Pancreas (tissue), 10 donors: Measurements from ENCODE around the gene SLC1A3. TPM values are rescaled to one million over a fixed set of nuclear protein-coding genes. Genes with fewer than 3 reads are reported as not detected.

Source experiments
- ATAC-seq, 4 donors: fragments of 200-7000 bp; cut with Tn5 transposase; one replicate each; pipeline versions ENCODE4 v1.8.0 to v1.9.1; 2020; ENCODE audit warnings: mild to moderate bottlenecking in 4 of 4, moderate library complexity in 4 of 4
- DNase-seq, 6 donors: peaks; one replicate each; pipeline ENCODE4 v3.0.0-alpha.2; 2020
- FAIRE-seq: peaks from 2 replicates; lab custom pipeline; 2012; peaks lifted over from hg19 to GRCh38; lab: Jason Lieb, UNC
- H3K27ac ChIP-seq, 4 donors: fragments of 200-600 bp; sonication (generic); 1 replicate in 3 of 4; 2 replicates in 1 of 4; pipeline versions ENCODE4 v1.5.0 to v1.8.0; 2020
- H3K27me3 ChIP-seq, 4 donors: fragments of 200-600 bp; one replicate each; pipeline ENCODE4 v1.8.0; 2021
- H3K36me3 ChIP-seq, 3 donors: fragments of 200-600 bp; sonication (generic) in 1 of 3; one replicate each; pipeline versions ENCODE4 v1.5.0 to v1.8.0; 2020 to 2021
- H3K4me1 ChIP-seq, 3 donors: fragments of 200-600 bp; one replicate each; pipeline ENCODE4 v1.8.0; 2021
- H3K4me3 ChIP-seq, 4 donors: fragments of 200-600 bp; sonication (generic) in 2 of 4; one replicate each; pipeline versions ENCODE4 v1.5.0 to v1.8.0; 2020 to 2021
- H3K9me3 ChIP-seq, 4 donors: fragments of 200-600 bp; one replicate each; pipeline ENCODE4 v1.8.0; 2021
- WGBS, 2 donors: extraction: QIAGEN DNeasy Blood & Tissue Kit; methylation state at CpG; one replicate each; pipeline ENCODE4 v1.1.7; 2013; 5-methylcytosine and 5-hydroxymethylcytosine counted together
- intact Hi-C, 3 donors: fragments of 100-400 bp; cut with DNase I; formaldehyde crosslinking; loops; one replicate each; pipeline versions ENCODE4 v1.11.1 to v1.14.2; 2022
- polyA plus RNA-seq, 2 donors: library from polyadenylated mRNA; stranded (reverse); fragments of 200-250 nt; gene quantifications; one replicate each; pipeline ENCODE4 v1.2.3, GENCODE V29; 2013
- total RNA-seq, 6 donors: library from RNA; stranded (reverse); fragmentation: NEBNext Ultra II Directional in 4 of 6; extraction: Animal tissue kit (Norgen Biotek cat#: 25700) in 4 of 6; gene quantifications; one replicate each; pipeline versions ENCODE4 v1.2.1 to v1.2.4, GENCODE V29; 2021 to 2023
- TF ChIP-seq, protein P1 (sequence below), 4 donors: fragments of 200-600 bp; sonication (generic) in 3 of 4; IDR thresholded peaks; one replicate each; pipeline versions ENCODE4 v1.5.0 to v1.8.0; 2021; ENCODE audit warnings: antibody characterized with exemption in 4 of 4
- donor health status: healthy with polysubstance abuse.
- donor health status: DM: no; HTN: no; CAD: no; lungs with moderate emphysema.
- donor health status: DM: no; HTN: no; CAD: no.
- donor health status: control.
- donor health status: control.
- donor health status: Bipolar disorder and iron deficiency.
- donor health status: DM: yes; HTN: yes; CAD: no.
- donor health status: DM: no; HTN: no; CAD: no.
- donor health status: DM: no; HTN: no; CAD: no.
- donor health status: DM: yes; HTN: yes; CAD: no.

SLC1A3 gene
- total and polyA plus RNA-seq, 8 donors, result 0.87 to 21.0 (median 1.7) TPM

DNA sequence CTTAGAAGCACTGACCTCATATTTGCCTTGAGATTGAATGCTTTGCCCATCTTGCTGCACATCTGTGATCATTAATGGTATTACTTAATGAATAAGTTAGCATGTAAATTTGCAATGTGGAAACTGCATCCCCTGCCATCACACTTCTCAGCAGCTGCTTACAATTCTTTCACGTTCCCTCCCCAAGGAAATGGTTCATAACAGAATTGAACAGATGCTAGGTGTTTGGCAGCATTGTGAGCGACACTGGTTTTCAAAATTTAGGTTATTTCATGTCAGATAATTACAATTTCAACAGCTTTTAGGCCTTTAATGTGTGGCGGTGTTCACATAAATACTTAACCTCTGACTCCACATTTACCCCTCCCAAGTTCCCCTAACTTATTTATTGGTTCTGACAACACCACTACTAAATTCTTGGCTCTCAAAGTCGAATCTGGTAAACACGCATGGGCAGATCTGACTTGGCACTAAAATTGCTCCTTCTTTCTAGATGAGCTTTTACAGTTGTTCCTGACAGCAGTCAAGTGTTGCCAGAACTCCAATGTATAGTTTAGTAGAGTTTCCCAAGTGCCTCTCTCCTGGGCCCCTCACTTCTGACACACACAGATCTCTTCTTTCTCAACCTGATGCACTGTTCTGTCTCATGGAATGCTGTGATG lies 46.8 kb downstream of the SLC1A3 start:
- no peaks in the 10 kb centered on the region for H3K36me3 ChIP-seq
- intact Hi-C loops, result no loop called here
- FAIRE-seq (no peak), ATAC-seq (no peak), DNase-seq (no peak)
- no peaks in the 10 kb centered on the region for H3K27me3 ChIP-seq
- H3K9me3 ChIP-seq, result no peaks in the 10 kb centered on the region
- 62 to 70% methylated on average over 5 of the region's 5 CpGs for WGBS, 2 donors
- H3K27ac ChIP-seq, result no peak overlapping the region
- TF ChIP-seq, protein P1, sequence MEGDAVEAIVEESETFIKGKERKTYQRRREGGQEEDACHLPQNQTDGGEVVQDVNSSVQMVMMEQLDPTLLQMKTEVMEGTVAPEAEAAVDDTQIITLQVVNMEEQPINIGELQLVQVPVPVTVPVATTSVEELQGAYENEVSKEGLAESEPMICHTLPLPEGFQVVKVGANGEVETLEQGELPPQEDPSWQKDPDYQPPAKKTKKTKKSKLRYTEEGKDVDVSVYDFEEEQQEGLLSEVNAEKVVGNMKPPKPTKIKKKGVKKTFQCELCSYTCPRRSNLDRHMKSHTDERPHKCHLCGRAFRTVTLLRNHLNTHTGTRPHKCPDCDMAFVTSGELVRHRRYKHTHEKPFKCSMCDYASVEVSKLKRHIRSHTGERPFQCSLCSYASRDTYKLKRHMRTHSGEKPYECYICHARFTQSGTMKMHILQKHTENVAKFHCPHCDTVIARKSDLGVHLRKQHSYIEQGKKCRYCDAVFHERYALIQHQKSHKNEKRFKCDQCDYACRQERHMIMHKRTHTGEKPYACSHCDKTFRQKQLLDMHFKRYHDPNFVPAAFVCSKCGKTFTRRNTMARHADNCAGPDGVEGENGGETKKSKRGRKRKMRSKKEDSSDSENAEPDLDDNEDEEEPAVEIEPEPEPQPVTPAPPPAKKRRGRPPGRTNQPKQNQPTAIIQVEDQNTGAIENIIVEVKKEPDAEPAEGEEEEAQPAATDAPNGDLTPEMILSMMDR (IDR thresholded peaks at IDR 0.05), result no peak
- H3K4me1 ChIP-seq, result peaks cover 0 to 12% (median 0%) of the 10 kb centered on the region in 3 donors
- no peak overlapping the region for H3K4me3 ChIP-seq

DNA sequence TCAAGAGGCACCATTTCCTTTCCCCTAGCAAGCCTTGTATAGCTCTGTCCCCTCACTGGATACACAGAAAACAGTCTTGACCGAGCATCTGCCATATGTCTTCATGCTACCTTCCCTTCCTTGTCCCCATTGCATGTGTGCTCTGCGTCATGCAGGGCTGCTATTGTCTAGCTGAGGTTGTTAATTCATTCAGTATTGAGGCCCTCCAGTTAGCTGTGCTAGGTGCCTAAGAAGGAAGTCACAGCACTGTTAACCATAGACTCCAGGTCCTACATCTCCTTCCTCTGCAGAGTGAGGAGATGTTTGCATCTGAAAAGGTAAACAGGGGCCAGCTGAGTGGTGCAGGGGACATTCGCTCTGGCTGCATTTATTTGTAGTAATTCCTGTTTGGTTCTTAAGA lies 48.2 kb downstream of the SLC1A3 start:
- TF ChIP-seq, protein P1 (IDR thresholded peaks at IDR 0.05), result no peak
- Histone ChIP-seq H3K36me3 (no peaks in the 10 kb centered on the region), H3K4me1 (peaks cover 0 to 14% (median 0%) of the 10 kb centered on the region in 3 donors), H3K27me3 (no peaks in the 10 kb centered on the region), H3K4me3 (no peak overlapping the region), H3K27ac (no peak overlapping the region), H3K9me3 (no peaks in the 10 kb centered on the region)
- DNase-seq, result no peak
- no peak for ATAC-seq
- no peak for FAIRE-seq
- intact Hi-C loops, result no loop called here
- WGBS, 2 donors, result 76 to 80% methylated on average over 3 of the region's 3 CpGs

DNA sequence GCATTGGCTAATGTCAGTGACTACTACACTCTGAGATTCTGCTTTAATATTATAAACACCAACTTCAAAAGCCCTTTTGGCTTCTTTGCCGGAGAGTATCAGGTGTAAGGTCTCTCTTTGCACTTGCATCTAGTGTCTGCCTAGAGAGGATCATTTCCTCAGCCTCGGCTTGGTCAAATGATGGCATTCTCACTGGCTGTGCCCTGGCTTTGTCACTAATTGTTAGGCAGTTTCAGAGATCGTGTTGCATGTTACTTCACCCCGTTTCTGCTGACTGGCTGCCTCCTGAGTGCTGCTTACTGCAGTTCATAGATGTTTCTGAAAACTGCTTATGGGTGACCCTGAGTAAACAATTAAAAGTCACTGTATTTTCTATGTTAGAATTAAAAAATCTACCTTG lies 48.8 kb downstream of the SLC1A3 start:
- intact Hi-C loops, result no loop called here
- H3K4me3 ChIP-seq, result no peak overlapping the region
- TF ChIP-seq, protein P1 (IDR thresholded peaks at IDR 0.05), result no peak
- no peaks in the 10 kb centered on the region for H3K9me3 ChIP-seq
- DNase-seq, result no peak
- FAIRE-seq, result no peak
- 24 to 30% methylated on average over 4 of the region's 4 CpGs for WGBS, 2 donors
- H3K27me3 ChIP-seq, result no peaks in the 10 kb centered on the region
- peaks cover 0 to 14% (median 0%) of the 10 kb centered on the region in 3 donors for H3K4me1 ChIP-seq
- ATAC-seq, result peak in 3 of 4 donors; percentile 46 to 63 (median 52)
- H3K36me3 ChIP-seq, result no peaks in the 10 kb centered on the region
- H3K27ac ChIP-seq, result no peak overlapping the region

DNA sequence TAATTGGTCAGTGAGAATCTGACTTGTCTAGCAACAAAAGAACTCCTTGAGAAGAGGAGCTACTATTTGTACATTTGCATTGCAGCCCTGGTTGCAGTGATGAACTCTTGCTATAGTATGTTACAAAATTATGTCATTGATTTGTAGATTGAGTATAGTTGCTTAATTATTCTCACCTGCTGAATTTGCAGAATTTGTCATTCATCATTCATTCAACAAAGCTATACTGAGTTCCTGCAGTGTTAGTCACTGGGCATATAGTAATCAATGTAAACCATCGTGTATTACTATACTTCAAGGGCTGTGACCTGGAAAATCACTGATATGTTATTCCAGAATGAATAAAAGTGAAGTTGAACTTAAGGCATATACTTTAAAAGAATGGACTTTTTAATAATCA lies 50.1 kb downstream of the SLC1A3 start:
- Histone ChIP-seq H3K4me3 (no peak overlapping the region), H3K9me3 (no peaks in the 10 kb centered on the region), H3K27ac (no peak overlapping the region), H3K36me3 (no peaks in the 10 kb centered on the region), H3K27me3 (no peaks in the 10 kb centered on the region), H3K4me1 (peaks cover 0 to 14% (median 0%) of the 10 kb centered on the region in 3 donors)
- ATAC-seq, result no peak
- WGBS, 2 donors, result 41 to 49% methylated on average over 1 of the region's 1 CpG
- no peak for FAIRE-seq
- DNase-seq, result no peak
- intact Hi-C loops, result no loop called here
- TF ChIP-seq, protein P1 (IDR thresholded peaks at IDR 0.05), result no peak

DNA sequence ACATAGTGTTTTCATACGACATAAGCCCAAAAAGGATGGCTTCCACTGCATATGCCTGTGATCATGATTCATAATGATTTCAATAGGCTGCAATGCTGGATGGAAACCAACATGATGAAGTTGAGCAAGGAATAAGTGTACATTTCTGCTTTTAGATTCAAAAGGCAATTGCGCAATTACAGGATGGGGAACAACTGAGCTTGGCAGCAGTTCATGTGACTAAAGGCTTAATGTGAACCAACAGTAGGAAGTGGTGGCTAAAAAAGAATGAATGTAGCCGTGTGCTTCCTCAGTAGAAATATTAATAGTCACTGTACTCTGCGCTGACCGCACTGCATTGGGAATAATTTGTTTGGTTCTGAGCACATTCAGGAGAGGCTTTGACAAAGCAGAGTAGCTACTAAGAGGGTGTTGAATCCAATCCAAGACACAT lies 51.2 kb downstream of the SLC1A3 start:
- Histone ChIP-seq H3K9me3 (no peaks in the 10 kb centered on the region), H3K4me3 (no peak overlapping the region), H3K4me1 (peaks cover 0 to 14% (median 0%) of the 10 kb centered on the region in 3 donors), H3K27me3 (no peaks in the 10 kb centered on the region), H3K36me3 (no peaks in the 10 kb centered on the region), H3K27ac (peak overlapping the region; percentile 16 to 80 (median 70))
- TF ChIP-seq, protein P1 (IDR thresholded peaks at IDR 0.05), result no peak
- WGBS, 2 donors, result 40 to 45% methylated on average over 5 of the region's 5 CpGs
- intact Hi-C loops, result no loop called here
- ATAC-seq, result peak; percentile 68 to 94 (median 86)
- DNase-seq, result peak in 3 of 6 donors; percentile 25 to 58 (median 52)
- FAIRE-seq, result no peak
